ENCODE results near the gene TMEM239.

- TF ChIP-seq CREB5 (CRISPR knock-in tag; IDR thresholded peaks at IDR 0.05; ENCODE audit: low read depth) (no peak), POU6F1 (CRISPR knock-in tag; IDR thresholded peaks at IDR 0.05; ENCODE audit: borderline replicate concordance, low read depth) (no peak), ZFP30 (CRISPR knock-in tag; IDR thresholded peaks at IDR 0.05) (no peak), PATZ1 (CRISPR knock-in tag; IDR thresholded peaks at IDR 0.05; ENCODE audit: borderline replicate concordance) (no peak), TSHZ2 (CRISPR knock-in tag; IDR thresholded peaks at IDR 0.05) (no peak), ZNF8 (CRISPR knock-in tag; IDR thresholded peaks at IDR 0.05) (no peak), ZNF565 (CRISPR knock-in tag; conservative IDR thresholded peaks at IDR 0.05; ENCODE audit: low read depth) (no peak), TCF4 (CRISPR knock-in tag; IDR thresholded peaks at IDR 0.05; ENCODE audit: borderline replicate concordance) (no peak), ISL1 (CRISPR knock-in tag; IDR thresholded peaks at IDR 0.05) (no peak)
Measured at GRCh38 chr20:2778602-2779321, 37.4 kb upstream of the TMEM239 start.
